ENCODE results near the gene ALMS1.

DNA sequence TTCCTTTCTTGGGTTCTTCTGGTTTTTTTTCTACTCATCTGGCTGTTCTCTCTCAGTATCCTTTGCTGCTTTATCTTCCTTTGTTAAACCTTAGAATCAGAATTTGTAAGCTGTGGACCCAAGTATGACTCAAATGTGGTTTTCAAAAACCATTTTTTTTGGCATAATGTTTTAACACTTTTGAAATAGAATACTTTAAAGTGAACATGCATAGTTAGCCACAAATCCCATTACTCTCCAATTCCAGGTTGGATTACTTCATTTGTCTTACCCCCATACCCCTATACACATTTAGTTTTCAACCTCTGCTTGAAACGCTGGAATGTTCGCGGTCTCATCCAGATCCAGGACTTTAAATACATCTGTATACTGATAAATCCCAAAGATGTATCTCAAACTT is 29.1 kb downstream of the ALMS1 start:
- TF ChIP-seq POLR2A (IDR thresholded peaks at IDR 0.05; ENCODE audit: low read depth, low read length) (no peak), POLR2AphosphoS5 (IDR thresholded peaks at IDR 0.05; ENCODE audit: low read depth, low read length) (no peak), TAF1 (IDR thresholded peaks at IDR 0.05; ENCODE audit: borderline replicate concordance, low read depth, low read length) (no peak)

All from GM12892 (cell line).